ENCODE results near the gene WDR86. TPM values are rescaled to one million over a fixed set of nuclear protein-coding genes. Genes with fewer than 3 reads are reported as not detected.

The WDR86 gene
- total and polyA plus RNA-seq, 2 of the 4 experiments (the other 2 are of a cell fraction), result not detected

DNA sequence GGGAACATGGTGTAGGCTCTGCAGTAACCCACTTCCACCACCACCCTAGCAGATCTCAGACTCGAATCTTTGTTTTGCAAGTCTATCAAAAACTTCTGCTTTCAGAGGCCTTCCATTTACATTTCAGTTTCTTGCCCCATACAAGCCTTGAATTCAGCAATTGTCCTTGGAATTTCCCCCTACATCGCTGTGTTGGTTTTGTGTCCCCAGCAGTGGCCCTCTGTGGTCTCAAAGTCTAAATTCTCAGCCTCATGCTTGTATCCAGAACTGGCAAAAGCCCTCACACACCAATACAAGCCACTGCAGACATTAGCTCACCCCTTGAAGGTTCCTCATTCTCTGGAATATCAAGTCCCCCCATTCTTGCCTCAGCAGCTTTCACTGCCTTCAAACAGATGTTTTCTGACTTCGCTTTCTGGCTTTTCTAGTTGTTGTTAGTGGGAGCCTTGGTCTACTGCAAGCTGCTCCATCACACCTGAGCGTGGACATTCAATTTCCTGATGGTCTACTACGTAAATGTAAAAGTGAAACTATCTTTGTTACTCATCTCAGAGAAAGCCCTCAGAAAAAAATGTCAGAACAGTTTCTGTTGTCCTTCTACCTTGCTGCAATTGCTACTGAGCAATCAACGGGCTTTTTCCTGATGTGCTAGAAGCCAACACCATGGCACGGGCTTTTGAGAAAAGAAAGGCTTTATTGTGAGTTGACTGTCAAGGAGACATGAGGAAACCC lies 70.0 kb downstream of the WDR86 start:
- CTCF ChIA-PET, result interaction anchor here (0.9 to 1.0 kb wide), 2 partner anchors 9 to 12 kb away, joined by 3 to 4 read pairs; no protein-coding TSS in a partner anchor
- H4K8ac ChIP-seq (ENCODE audit: low read depth in 2 of 2, low read length in 2 of 2), result no peak overlapping the region
- H3K4ac ChIP-seq (ENCODE audit: low read depth, low read length), result no peak overlapping the region
- ATAC-seq (ENCODE audit: low read depth) (no peak), DNase-seq (no peak)
- H3K9me3 ChIP-seq (ENCODE audit: control insufficient read depth, insufficient read depth, low read length), result peaks cover 3% of the 10 kb centered on the region; the same call in 1 of the 2 replicates
- no peak overlapping the region for H2BK20ac ChIP-seq (ENCODE audit: low read depth, low read length)
- no peak overlapping the region for H2BK120ac ChIP-seq (ENCODE audit: low read depth, low read length)
- H4K20me1 ChIP-seq (ENCODE audit: insufficient read depth, low read length), result no peaks in the 10 kb centered on the region; the same call in 1 of the 2 replicates
- peaks cover 3% of the 10 kb centered on the region; the same call in 1 of the 2 replicates for H3K9me1 ChIP-seq (ENCODE audit: insufficient read depth, low read length)
- no peak overlapping the region for H4K91ac ChIP-seq (ENCODE audit: insufficient read depth, low read depth, low read length)
- H3K14ac ChIP-seq (replicated peaks; ENCODE audit: low read depth, low read length), result no peak overlapping the region
- in situ Hi-C loops (cut with MboI; ENCODE audit: low sequenced_read_pairs), result no loop called here
- H4K5ac ChIP-seq (ENCODE audit: low read depth, low read length), result no peak overlapping the region
- H3K27ac ChIP-seq (ENCODE audit: insufficient read depth, low read length), result no peak overlapping the region
- H3K79me1 ChIP-seq (ENCODE audit: low read depth in 1 of 2, low read length in 2 of 2), result peaks cover 9 to 19% of the 10 kb centered on the region in 2 experiments
- POLR2A ChIA-PET (ENCODE audit: unreplicated experiment), result no interaction called here
- H3K4me1 ChIP-seq (ENCODE audit: control insufficient read depth, insufficient read depth, low read length), result peaks cover 3% of the 10 kb centered on the region
- TF ChIP-seq POLR2A (IDR thresholded peaks at IDR 0.05; ENCODE audit: low read depth, low read length), result no peak
- TF ChIP-seq SMC3 (IDR thresholded peaks at IDR 0.05; ENCODE audit: low read depth, low read length), result no peak
- TF ChIP-seq, protein P1, sequence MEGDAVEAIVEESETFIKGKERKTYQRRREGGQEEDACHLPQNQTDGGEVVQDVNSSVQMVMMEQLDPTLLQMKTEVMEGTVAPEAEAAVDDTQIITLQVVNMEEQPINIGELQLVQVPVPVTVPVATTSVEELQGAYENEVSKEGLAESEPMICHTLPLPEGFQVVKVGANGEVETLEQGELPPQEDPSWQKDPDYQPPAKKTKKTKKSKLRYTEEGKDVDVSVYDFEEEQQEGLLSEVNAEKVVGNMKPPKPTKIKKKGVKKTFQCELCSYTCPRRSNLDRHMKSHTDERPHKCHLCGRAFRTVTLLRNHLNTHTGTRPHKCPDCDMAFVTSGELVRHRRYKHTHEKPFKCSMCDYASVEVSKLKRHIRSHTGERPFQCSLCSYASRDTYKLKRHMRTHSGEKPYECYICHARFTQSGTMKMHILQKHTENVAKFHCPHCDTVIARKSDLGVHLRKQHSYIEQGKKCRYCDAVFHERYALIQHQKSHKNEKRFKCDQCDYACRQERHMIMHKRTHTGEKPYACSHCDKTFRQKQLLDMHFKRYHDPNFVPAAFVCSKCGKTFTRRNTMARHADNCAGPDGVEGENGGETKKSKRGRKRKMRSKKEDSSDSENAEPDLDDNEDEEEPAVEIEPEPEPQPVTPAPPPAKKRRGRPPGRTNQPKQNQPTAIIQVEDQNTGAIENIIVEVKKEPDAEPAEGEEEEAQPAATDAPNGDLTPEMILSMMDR (conservative IDR thresholded peaks at IDR 0.05; ENCODE audit: low read depth, low read length), result no peak
- no peak for TF ChIP-seq RAD21 (IDR thresholded peaks at IDR 0.05; ENCODE audit: low read length)
- no peak for TF ChIP-seq MAZ (IDR thresholded peaks at IDR 0.05; ENCODE audit: borderline replicate concordance, low read depth, low read length)
- no peak for TF ChIP-seq MXI1 (IDR thresholded peaks at IDR 0.05; ENCODE audit: borderline replicate concordance, low read depth, low read length)
- no peak for TF ChIP-seq CHD1 (IDR thresholded peaks at IDR 0.05; ENCODE audit: low read depth, low read length)
- TF ChIP-seq FOS (IDR thresholded peaks at IDR 0.05; ENCODE audit: low read depth, low read length), result no peak
- TF ChIP-seq, protein P2, sequence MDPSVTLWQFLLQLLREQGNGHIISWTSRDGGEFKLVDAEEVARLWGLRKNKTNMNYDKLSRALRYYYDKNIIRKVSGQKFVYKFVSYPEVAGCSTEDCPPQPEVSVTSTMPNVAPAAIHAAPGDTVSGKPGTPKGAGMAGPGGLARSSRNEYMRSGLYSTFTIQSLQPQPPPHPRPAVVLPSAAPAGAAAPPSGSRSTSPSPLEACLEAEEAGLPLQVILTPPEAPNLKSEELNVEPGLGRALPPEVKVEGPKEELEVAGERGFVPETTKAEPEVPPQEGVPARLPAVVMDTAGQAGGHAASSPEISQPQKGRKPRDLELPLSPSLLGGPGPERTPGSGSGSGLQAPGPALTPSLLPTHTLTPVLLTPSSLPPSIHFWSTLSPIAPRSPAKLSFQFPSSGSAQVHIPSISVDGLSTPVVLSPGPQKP (IDR thresholded peaks at IDR 0.05; ENCODE audit: borderline replicate concordance, low read depth, low read length), result no peak
- no peak for TF ChIP-seq MAFK (IDR thresholded peaks at IDR 0.05; ENCODE audit: low read depth, low read length)
- peaks cover 3% of the 10 kb centered on the region for H3K27me3 ChIP-seq (ENCODE audit: control insufficient read depth, insufficient read depth, low read length)
- H3K4me3 ChIP-seq (ENCODE audit: insufficient read depth, low read depth, low read length), result no peak overlapping the region
- 0 out of 2 replicates have a peak overlapping the region, but pooled peaks have one; percentile 38 for H3K4me2 ChIP-seq (ENCODE audit: low read depth, low read length)
- H2BK5ac ChIP-seq (ENCODE audit: low read depth, low read length, poor library complexity, severe bottlenecking), result no peak overlapping the region
- H3K56ac ChIP-seq (ENCODE audit: extremely low read depth, insufficient read depth, low read length), result no peak overlapping the region
- dilution Hi-C loops (cut with HindIII; ENCODE audit: low sequenced_read_pairs, unreplicated experiment), result no loop called here
- H2AFZ ChIP-seq (replicated peaks; ENCODE audit: low read length, poor library complexity), result peak overlapping the region; percentile 53
- H3K18ac ChIP-seq (ENCODE audit: low read depth, low read length), result no peak overlapping the region
- H2BK15ac ChIP-seq (ENCODE audit: low read depth, low read length), result no peak overlapping the region
- intact Hi-C loops (cut with micrococcal nuclease), result no loop called here
- peaks cover 3% of the 10 kb centered on the region; the same call in 1 of the 2 replicates for H3K36me3 ChIP-seq (ENCODE audit: control insufficient read depth, insufficient read depth, low read length)
- no peak overlapping the region for H3K9ac ChIP-seq (ENCODE audit: low read depth, low read length)
- no peak overlapping the region for H2AK5ac ChIP-seq (ENCODE audit: low read depth, low read length)
- no TSS peak for BruUV-seq (replicated peaks)
- no peak overlapping the region for H2AK9ac ChIP-seq (replicated peaks; ENCODE audit: low read depth, low read length, poor library complexity)
- 75% methylated on average over 5 of the region's 7 CpGs; no CpG with 5 or more reads in 1 of the 2 experiments for WGBS, 2 experiments (ENCODE audit: extremely low coverage in 2 of 2, insufficient read length in 1 of 2)
- H3K23ac ChIP-seq (ENCODE audit: low read depth, low read length), result no peak overlapping the region
